ENCODE measurements around the gene DPP6. TPM values are rescaled to one million over a fixed set of nuclear protein-coding genes. Genes with fewer than 3 reads are reported as not detected.

Gene DPP6
- total and polyA plus RNA-seq, 11 donors, result 0.05 to 2.9 (median 0.11) TPM; not detected in 3

- Histone ChIP-seq H3K9me3 (peaks cover 0 to 12% (median 5%) of the 10 kb centered on the region in 12 donors), H3K27me3 (peaks cover 0 to 3% (median 0%) of the 10 kb centered on the region in 9 donors), H3K27ac (no peak overlapping the region), H3K36me3 (no peaks in the 10 kb centered on the region), H3K4me1 (no peaks in the 10 kb centered on the region), H3K4me3 (no peak overlapping the region)
- intact Hi-C loops (cut with DNase I), result no loop called here
- WGBS, 4 donors, result 64 to 69% (median 68%) methylated on average over 5 to 6 of the region's 6 CpGs
- ATAC-seq (no peak), DNase-seq (no peak)
- TF ChIP-seq CTCF (IDR thresholded peaks at IDR 0.05) (no peak), POLR2A (IDR thresholded peaks at IDR 0.05) (no peak)
Measured at GRCh38 chr7:154709840-154710520, 657.8 kb downstream of the DPP6 start.

- intact Hi-C loops (cut with DNase I), result no loop called here
- WGBS, 4 donors, result 60 to 87% (median 65%) methylated on average over 5 of the region's 5 CpGs
- TF ChIP-seq POLR2A (IDR thresholded peaks at IDR 0.05), result no peak
- no peak for TF ChIP-seq CTCF (IDR thresholded peaks at IDR 0.05)
- Histone ChIP-seq H3K27ac (no peak overlapping the region), H3K36me3 (no peaks in the 10 kb centered on the region), H3K4me3 (no peak overlapping the region), H3K27me3 (no peaks in the 10 kb centered on the region), H3K9me3 (no peaks in the 10 kb centered on the region), H3K4me1 (no peaks in the 10 kb centered on the region)
- no peak for ATAC-seq
- DNase-seq, result no peak
Measured at GRCh38 chr7:154720016-154720415, 667.8 kb downstream of the DPP6 start.

GRCh38 chr7:154721086-154721485, 668.9 kb downstream of the DPP6 start:
- no peak overlapping the region for H3K4me3 ChIP-seq
- no peak for DNase-seq
- peaks cover 0 to 4% (median under 1%) of the 10 kb centered on the region in 12 donors for H3K9me3 ChIP-seq
- H3K27ac ChIP-seq, result no peak overlapping the region
- H3K36me3 ChIP-seq, result no peaks in the 10 kb centered on the region
- WGBS, 4 donors, result 75 to 83% (median 78%) methylated on average over 7 of the region's 7 CpGs
- H3K27me3 ChIP-seq, result no peaks in the 10 kb centered on the region
- no peak for ATAC-seq
- H3K4me1 ChIP-seq, result no peaks in the 10 kb centered on the region
- TF ChIP-seq POLR2A (IDR thresholded peaks at IDR 0.05) (no peak), CTCF (IDR thresholded peaks at IDR 0.05) (no peak)
- intact Hi-C loops (cut with DNase I), result no loop called here

- Histone ChIP-seq H3K27me3 (no peaks in the 10 kb centered on the region), H3K36me3 (no peaks in the 10 kb centered on the region), H3K4me1 (no peaks in the 10 kb centered on the region), H3K4me3 (no peak overlapping the region), H3K9me3 (peaks cover 0 to 17% (median 6%) of the 10 kb centered on the region in 12 donors), H3K27ac (no peak overlapping the region)
- intact Hi-C loops (cut with DNase I), result no loop called here
- no peak for DNase-seq
- WGBS, 4 donors, result 57 to 71% (median 63%) methylated on average over 4 of the region's 4 CpGs
- ATAC-seq, result no peak
- TF ChIP-seq POLR2A (IDR thresholded peaks at IDR 0.05) (no peak), CTCF (IDR thresholded peaks at IDR 0.05) (no peak)
Measured at GRCh38 chr7:154726368-154726767, 674.2 kb downstream of the DPP6 start.

Measured in heart left ventricle (tissue), 16 donors.